ENCODE results near the gene PPDPF.

The PPDPF gene

GRCh38 chr20:63532449-63532971 is 11.9 kb downstream of the PPDPF start:
- DNase-seq (ENCODE audit: low read depth) = no peak
- no peak overlapping the region for H3K4me3 ChIP-seq (ENCODE audit: low read depth, low read length)
- no peak for TF ChIP-seq MYC (IDR thresholded peaks at IDR 0.05; ENCODE audit: low read depth, low read length)
- TF ChIP-seq MAX (IDR thresholded peaks at IDR 0.05; ENCODE audit: low read depth, low read length) = no peak
- TF ChIP-seq CTCF (IDR thresholded peaks at IDR 0.05; ENCODE audit: low read depth, low read length) = no peak
- no peak for TF ChIP-seq POLR2A (IDR thresholded peaks at IDR 0.05; ENCODE audit: extremely low read depth, insufficient read length)

- no peak overlapping the region for H3K4me3 ChIP-seq (ENCODE audit: low read depth, low read length)
- DNase-seq (ENCODE audit: low read depth) = no peak
- TF ChIP-seq MAX (IDR thresholded peaks at IDR 0.05; ENCODE audit: low read depth, low read length) (no peak), POLR2A (IDR thresholded peaks at IDR 0.05; ENCODE audit: extremely low read depth, insufficient read length) (no peak), CTCF (IDR thresholded peaks at IDR 0.05; ENCODE audit: low read depth, low read length) (no peak), MYC (IDR thresholded peaks at IDR 0.05; ENCODE audit: low read depth, low read length) (no peak)
Measured at GRCh38 chr20:63533388-63533787, 12.8 kb downstream of the PPDPF start.

- no peak overlapping the region for H3K4me3 ChIP-seq (ENCODE audit: low read depth, low read length)
- DNase-seq (ENCODE audit: low read depth) = no peak
- TF ChIP-seq MYC (IDR thresholded peaks at IDR 0.05; ENCODE audit: low read depth, low read length) (no peak), POLR2A (IDR thresholded peaks at IDR 0.05; ENCODE audit: extremely low read depth, insufficient read length) (no peak), MAX (IDR thresholded peaks at IDR 0.05; ENCODE audit: low read depth, low read length) (no peak), CTCF (IDR thresholded peaks at IDR 0.05; ENCODE audit: low read depth, low read length) (no peak)
Measured at GRCh38 chr20:63533871-63534393, 13.4 kb downstream of the PPDPF start.

GRCh38 chr20:63534427-63534830 is 13.9 kb downstream of the PPDPF start:
- no peak overlapping the region for H3K4me3 ChIP-seq (ENCODE audit: low read depth, low read length)
- DNase-seq (ENCODE audit: low read depth) = no peak
- TF ChIP-seq CTCF (IDR thresholded peaks at IDR 0.05; ENCODE audit: low read depth, low read length) (no peak), MAX (IDR thresholded peaks at IDR 0.05; ENCODE audit: low read depth, low read length) (no peak), MYC (IDR thresholded peaks at IDR 0.05; ENCODE audit: low read depth, low read length) (no peak), POLR2A (IDR thresholded peaks at IDR 0.05; ENCODE audit: extremely low read depth, insufficient read length) (no peak)

GRCh38 chr20:63534831-63535651 is 14.5 kb downstream of the PPDPF start:
- DNase-seq (ENCODE audit: low read depth) = no peak
- H3K4me3 ChIP-seq (ENCODE audit: low read depth, low read length) = no peak overlapping the region
- TF ChIP-seq POLR2A (IDR thresholded peaks at IDR 0.05; ENCODE audit: extremely low read depth, insufficient read length) (no peak), CTCF (IDR thresholded peaks at IDR 0.05; ENCODE audit: low read depth, low read length) (no peak), MYC (IDR thresholded peaks at IDR 0.05; ENCODE audit: low read depth, low read length) (no peak), MAX (IDR thresholded peaks at IDR 0.05; ENCODE audit: low read depth, low read length) (no peak)
